Suprapubic skin (tissue), 4 donors: ENCODE data around the gene OR1I1. TPM values are rescaled to one million over a fixed set of nuclear protein-coding genes. Genes with fewer than 3 reads are reported as not detected.

ENCODE experiments used
- DNase-seq, 2 donors: peaks; one replicate each; pipeline ENCODE4 v3.0.0-alpha.2; 2019; ENCODE audit warnings: low spot score in 2 of 2
- H3K27ac ChIP-seq: fragments of 200-600 bp; sonication (generic); one replicate; pipeline ENCODE4 v1.5.1; 2019
- H3K27me3 ChIP-seq: fragments of 200-600 bp; sonication (generic); one replicate; pipeline ENCODE4 v1.5.1; 2019
- H3K36me3 ChIP-seq: fragments of 200-600 bp; sonication (generic); one replicate; pipeline ENCODE4 v1.5.1; 2019
- H3K4me1 ChIP-seq: fragments of 200-600 bp; sonication (generic); one replicate; pipeline ENCODE4 v1.5.1; 2019
- H3K4me3 ChIP-seq: fragments of 200-600 bp; sonication (generic); one replicate; pipeline ENCODE4 v1.5.1; 2019; ENCODE audit warnings: mild to moderate bottlenecking
- H3K9me3 ChIP-seq: fragments of 200-600 bp; sonication (generic); one replicate; pipeline ENCODE4 v1.5.1; 2019
- EP300 ChIP-seq: sonication (generic); formaldehyde crosslinking; IDR thresholded peaks from one replicate; pipeline ENCODE4 v1.6.1; 2017; ENCODE audit warnings: antibody characterized with exemption
- POLR2A ChIP-seq, 2 donors: fragments of 450-650 bp; IDR thresholded peaks; one replicate each; pipeline ENCODE4 v1.6.1; 2017; ENCODE audit warnings: antibody characterized with exemption in 2 of 2, mild to moderate bottlenecking in 2 of 2, moderate library complexity in 2 of 2
- POLR2AphosphoS5 ChIP-seq, 3 donors: sonication (generic); formaldehyde crosslinking; IDR thresholded peaks; one replicate each; pipeline ENCODE4 v1.6.1; 2017; ENCODE audit warnings: antibody characterized with exemption in 3 of 3
- WGBS: methylation state at CpG from one replicate; pipeline ENCODE4 v1.1.5; 2018; 5-methylcytosine and 5-hydroxymethylcytosine counted together
- total RNA-seq, 4 donors: library from RNA; depleted of rRNA; stranded (reverse); fragments of >200 nt; gene quantifications; one replicate each; pipeline ENCODE4 v1.1.0, GENCODE V29; 2016
- TF ChIP-seq, protein P1 (sequence below), 2 donors: fragments of 200-600 bp in 1 of 2; fragments of 450-650 bp in 1 of 2; sonication (generic) in 1 of 2; IDR thresholded peaks; one replicate each; pipeline ENCODE4 v1.5.1; 2016 to 2019; ENCODE audit warnings: antibody characterized with exemption in 2 of 2, mild to moderate bottlenecking in 1 of 2, moderate library complexity in 1 of 2

Gene OR1I1
- total RNA-seq, 4 donors from 2014 or later: not detected

DNA sequence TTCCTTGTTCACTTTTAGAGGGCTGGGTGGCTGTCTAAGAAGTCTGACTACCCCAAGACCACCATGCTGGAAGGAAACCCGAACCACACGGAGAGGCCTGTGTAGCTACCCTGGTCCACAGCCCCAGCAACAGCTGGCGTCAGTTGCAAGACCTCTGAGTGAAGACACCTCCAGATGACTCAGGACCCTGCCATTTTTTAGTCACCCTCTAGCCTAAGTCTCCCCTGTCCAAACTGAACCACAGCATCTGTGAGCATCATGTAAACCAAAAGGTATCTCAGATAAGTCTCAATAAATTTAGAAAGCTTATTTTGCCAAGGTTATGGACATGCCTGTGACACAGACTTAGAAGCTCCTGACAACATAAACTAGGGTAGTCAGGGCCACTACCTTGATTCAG is 23.0 kb downstream of the OR1I1 start:
- H3K4me3 ChIP-seq: no peak overlapping the region
- 93% methylated on average over 3 of the region's 3 CpGs for WGBS

DNA sequence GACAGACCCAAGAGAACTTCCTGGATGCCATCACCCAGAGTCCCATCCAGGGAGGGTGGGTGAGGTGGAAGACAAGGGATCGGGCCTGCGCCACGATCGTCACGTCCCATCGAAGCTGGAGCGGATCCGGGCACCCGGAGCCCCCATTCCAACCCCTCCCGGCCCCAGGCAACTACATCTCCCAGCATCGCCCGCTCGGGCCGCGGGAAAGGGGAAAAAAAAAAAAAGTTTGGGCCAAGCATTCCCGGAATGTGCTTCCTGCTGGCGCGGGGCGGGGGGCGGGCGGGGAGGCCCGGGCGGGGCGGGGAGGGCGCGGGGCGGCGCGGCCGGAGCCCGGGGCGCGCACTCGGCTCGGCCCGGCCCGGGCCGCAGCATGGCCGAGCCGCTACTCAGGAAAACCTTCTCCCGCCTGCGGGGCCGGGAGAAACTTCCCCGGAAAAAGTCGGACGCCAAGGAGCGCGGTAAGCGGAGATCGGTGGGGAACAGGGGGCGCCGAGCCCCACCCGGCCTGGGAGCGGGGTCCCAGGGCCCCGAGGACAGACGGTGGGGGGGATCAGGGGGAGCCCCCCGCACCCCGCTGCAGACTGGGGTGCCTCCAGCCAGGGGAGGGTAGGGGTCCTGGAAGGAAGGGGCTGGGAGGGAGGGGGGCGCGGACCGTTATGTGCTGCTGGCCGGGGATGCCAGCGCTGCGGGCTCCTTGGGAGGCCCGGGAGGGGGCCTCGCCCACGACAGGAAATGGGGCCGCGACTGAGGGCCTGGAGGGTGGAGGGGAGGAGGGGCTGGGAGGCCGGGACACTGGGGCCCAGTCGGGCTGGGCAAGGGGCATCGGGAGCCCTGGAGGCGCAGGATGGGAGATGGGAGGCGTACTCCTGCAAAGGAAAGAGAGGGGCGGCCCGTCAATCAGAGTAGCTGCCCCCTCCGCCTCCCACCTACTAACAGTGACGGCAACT is 25.3 kb downstream of the OR1I1 start, which contains the start of gene SYDE1:
TSS of gene SYDE1 (plus strand) at position 341 of the 950 bp plus-strand sequence. CDS start at position 374, 33 bp downstream.
- 4% methylated on average over 27 of the region's 78 CpGs for WGBS
- no peak for DNase-seq
- Histone ChIP-seq H3K9me3 (peaks cover 4% of the 10 kb centered on the region), H3K27ac (peak within 1 kb of the TSS; percentile 90), H3K4me3 (peak within 1 kb of the TSS; percentile 68), H3K36me3 (peaks cover 31% of the 10 kb centered on the region), H3K27me3 (no peaks in the 10 kb centered on the region), H3K4me1 (peaks cover 20% of the 10 kb centered on the region)
- TF ChIP-seq EP300 (no peak), POLR2AphosphoS5 (IDR thresholded peaks at IDR 0.05) (no peak), POLR2A (IDR thresholded peaks at IDR 0.05) (no peak)
- TF ChIP-seq, protein P1, sequence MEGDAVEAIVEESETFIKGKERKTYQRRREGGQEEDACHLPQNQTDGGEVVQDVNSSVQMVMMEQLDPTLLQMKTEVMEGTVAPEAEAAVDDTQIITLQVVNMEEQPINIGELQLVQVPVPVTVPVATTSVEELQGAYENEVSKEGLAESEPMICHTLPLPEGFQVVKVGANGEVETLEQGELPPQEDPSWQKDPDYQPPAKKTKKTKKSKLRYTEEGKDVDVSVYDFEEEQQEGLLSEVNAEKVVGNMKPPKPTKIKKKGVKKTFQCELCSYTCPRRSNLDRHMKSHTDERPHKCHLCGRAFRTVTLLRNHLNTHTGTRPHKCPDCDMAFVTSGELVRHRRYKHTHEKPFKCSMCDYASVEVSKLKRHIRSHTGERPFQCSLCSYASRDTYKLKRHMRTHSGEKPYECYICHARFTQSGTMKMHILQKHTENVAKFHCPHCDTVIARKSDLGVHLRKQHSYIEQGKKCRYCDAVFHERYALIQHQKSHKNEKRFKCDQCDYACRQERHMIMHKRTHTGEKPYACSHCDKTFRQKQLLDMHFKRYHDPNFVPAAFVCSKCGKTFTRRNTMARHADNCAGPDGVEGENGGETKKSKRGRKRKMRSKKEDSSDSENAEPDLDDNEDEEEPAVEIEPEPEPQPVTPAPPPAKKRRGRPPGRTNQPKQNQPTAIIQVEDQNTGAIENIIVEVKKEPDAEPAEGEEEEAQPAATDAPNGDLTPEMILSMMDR (IDR thresholded peaks at IDR 0.05): no peak

More for the DNA sequence above, 23.0 kb downstream of the OR1I1 start:
- no peak overlapping the region for H3K27ac ChIP-seq
- H3K36me3 ChIP-seq: peaks cover 8% of the 10 kb centered on the region
- DNase-seq: no peak
- no peaks in the 10 kb centered on the region for H3K27me3 ChIP-seq
- TF ChIP-seq POLR2A (IDR thresholded peaks at IDR 0.05) (no peak), POLR2AphosphoS5 (IDR thresholded peaks at IDR 0.05) (no peak), EP300 (no peak)
- TF ChIP-seq, protein P1 (IDR thresholded peaks at IDR 0.05): no peak
- peaks cover 20% of the 10 kb centered on the region for H3K4me1 ChIP-seq
- peaks cover 4% of the 10 kb centered on the region for H3K9me3 ChIP-seq

DNA sequence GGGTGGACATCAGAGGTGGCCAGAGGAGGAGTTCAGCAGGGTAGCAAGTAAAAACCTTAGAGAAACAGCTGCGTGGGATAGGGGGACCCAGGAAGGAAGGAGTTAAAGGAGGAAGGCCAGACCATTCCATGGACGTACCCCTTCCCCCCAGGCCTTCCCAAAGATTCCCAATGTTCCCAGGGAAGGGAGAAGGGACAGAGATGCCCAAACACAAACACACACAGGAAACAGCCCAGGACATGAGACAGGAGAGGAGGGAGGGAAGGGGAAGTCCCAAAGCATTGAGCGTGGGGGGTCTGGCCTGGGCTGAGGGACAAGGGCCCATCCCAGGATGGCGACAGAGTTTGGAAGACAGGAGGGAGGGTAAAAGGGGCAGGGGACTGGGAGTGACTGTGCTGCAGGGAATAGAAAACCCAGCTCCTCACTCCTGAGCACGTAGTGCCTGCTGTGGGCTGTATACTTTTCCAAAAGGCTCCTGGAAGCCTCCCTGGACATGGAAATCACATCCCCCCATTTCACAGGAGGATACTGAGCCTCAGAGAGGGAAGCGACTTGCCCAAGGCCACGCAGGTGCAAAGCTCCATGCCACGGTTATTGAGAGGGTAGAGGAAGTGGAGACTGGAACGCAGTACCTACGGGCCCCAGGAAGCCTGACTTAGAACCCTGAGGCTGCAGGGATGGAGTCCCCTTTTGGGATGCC is 26.3 kb downstream of the OR1I1 start:
- Histone ChIP-seq H3K27me3 (no peaks in the 10 kb centered on the region), H3K9me3 (peaks cover 2% of the 10 kb centered on the region), H3K4me1 (peaks cover 20% of the 10 kb centered on the region), H3K27ac (peak overlapping the region; percentile 90), H3K36me3 (peaks cover 41% of the 10 kb centered on the region), H3K4me3 (peak overlapping the region; percentile 68)
- TF ChIP-seq EP300 (no peak), POLR2A (IDR thresholded peaks at IDR 0.05) (no peak)
- DNase-seq: no peak
- WGBS: 39% methylated on average over 10 of the region's 10 CpGs

DNA sequence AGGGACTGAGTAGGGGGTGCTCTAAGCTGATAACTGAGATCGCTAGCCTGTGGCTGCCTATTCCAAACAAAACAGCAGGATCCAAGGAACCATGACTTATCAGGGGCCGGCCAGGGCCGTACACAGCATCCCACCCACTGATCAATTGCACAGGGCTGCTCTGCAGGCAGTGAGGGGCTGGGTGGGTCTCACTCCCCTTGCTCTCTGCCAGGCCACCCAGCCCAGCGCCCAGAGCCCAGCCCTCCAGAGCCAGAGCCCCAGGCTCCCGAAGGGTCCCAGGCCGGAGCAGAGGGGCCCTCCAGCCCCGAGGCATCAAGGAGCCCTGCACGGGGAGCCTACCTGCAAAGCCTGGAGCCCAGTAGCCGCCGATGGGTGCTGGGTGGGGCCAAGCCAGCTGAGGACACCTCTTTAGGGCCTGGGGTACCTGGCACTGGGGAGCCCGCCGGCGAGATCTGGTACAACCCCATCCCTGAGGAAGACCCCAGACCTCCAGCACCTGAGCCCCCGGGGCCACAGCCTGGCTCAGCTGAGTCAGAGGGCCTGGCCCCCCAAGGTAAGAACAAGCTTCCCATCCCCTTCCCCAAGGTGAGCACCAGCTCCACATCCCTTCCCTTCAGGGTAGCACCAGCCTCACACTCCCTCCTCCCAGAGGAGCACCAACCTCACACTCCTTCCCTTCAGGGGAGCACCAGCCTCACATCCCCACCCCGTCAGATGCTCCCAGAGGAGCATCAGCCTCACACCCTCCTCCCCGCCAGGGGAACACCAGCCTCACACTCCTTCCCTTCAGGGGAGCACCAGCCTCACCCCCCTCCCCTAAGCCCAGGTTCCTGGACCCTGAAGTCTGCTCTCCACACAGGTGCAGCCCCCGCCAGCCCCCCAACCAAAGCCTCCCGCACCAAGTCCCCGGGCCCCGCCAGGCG is 27.1 kb downstream of the OR1I1 start:
- TF ChIP-seq POLR2AphosphoS5 (IDR thresholded peaks at IDR 0.05) (no peak), EP300 (no peak), POLR2A (IDR thresholded peaks at IDR 0.05) (no peak)
- TF ChIP-seq, protein P1 (IDR thresholded peaks at IDR 0.05): no peak
- H3K4me1 ChIP-seq: peaks cover 20% of the 10 kb centered on the region
- no peak overlapping the region for H3K27ac ChIP-seq
- no peak overlapping the region for H3K4me3 ChIP-seq
- no peak for DNase-seq
- WGBS: 82% methylated on average over 10 of the region's 21 CpGs
- no peaks in the 10 kb centered on the region for H3K27me3 ChIP-seq
- H3K36me3 ChIP-seq: peaks cover 49% of the 10 kb centered on the region
- no peaks in the 10 kb centered on the region for H3K9me3 ChIP-seq

DNA sequence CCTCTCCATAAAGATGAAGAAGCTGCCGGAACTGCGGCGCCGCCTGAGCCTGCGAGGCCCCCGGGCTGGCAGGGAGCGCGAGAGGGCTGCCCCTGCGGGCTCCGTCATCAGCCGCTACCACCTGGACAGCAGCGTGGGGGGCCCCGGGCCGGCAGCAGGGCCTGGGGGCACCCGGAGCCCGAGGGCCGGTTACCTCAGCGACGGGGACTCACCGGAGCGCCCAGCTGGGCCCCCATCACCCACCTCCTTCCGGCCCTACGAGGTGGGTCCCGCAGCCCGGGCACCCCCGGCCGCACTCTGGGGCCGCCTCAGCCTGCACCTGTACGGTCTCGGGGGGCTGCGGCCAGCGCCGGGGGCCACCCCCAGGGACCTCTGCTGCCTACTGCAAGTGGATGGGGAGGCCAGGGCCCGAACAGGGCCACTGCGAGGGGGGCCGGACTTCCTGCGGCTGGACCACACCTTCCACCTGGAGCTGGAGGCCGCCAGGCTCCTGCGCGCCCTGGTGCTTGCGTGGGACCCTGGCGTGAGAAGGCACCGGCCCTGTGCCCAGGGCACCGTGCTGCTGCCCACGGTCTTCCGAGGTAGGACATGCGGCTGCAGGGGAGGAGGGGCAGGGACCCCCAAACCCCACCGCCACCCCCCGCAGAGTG is 27.9 kb downstream of the OR1I1 start:
- Histone ChIP-seq H3K27me3 (no peaks in the 10 kb centered on the region), H3K36me3 (peaks cover 57% of the 10 kb centered on the region), H3K4me1 (peaks cover 20% of the 10 kb centered on the region), H3K4me3 (no peak overlapping the region), H3K9me3 (no peaks in the 10 kb centered on the region), H3K27ac (no peak overlapping the region)
- no peak for DNase-seq
- 92% methylated on average over 5 of the region's 49 CpGs for WGBS
- TF ChIP-seq EP300 (no peak), POLR2A (IDR thresholded peaks at IDR 0.05) (no peak)
- TF ChIP-seq, protein P1 (IDR thresholded peaks at IDR 0.05): no peak
